GM23338 (cell line): ENCODE results near the gene TMEM229B. TPM values are rescaled to one million over a fixed set of nuclear protein-coding genes. Genes with fewer than 3 reads are reported as not detected.

Experiments
- ATAC-seq: fragments of 200-7000 bp; cut with Tn5 transposase; 3 replicates; pipeline ENCODE4 v1.9.1; 2020
- DNase-seq: peaks from one replicate; pipeline ENCODE4 v3.0.0-alpha.2; 2015; ENCODE audit warnings: low spot score
- H2AFZ ChIP-seq: fragments of 200-600 bp; sonication (generic); 2 replicates; pipeline ENCODE4 v1.8.0; 2016; ENCODE audit warnings: antibody characterized with exemption, mild to moderate bottlenecking, moderate library complexity
- H3F3A ChIP-seq: fragments of 200-600 bp; sonication (generic); replicated peaks from 2 replicates; pipeline ENCODE4 v1.8.0; 2017; ENCODE audit warnings: antibody characterized with exemption, mixed run types, low read depth
- H3K27ac ChIP-seq: fragments of 200-600 bp; sonication (generic); 2 replicates; pipeline ENCODE4 v1.6.1; 2016; ENCODE audit warnings: low read depth
- H3K27me3 ChIP-seq: fragments of 200-600 bp; sonication (generic); 2 replicates; pipeline ENCODE4 v1.8.0; 2016; ENCODE audit warnings: mild to moderate bottlenecking, mixed run types, moderate library complexity; ENCODE audit not compliant: insufficient read depth
- H3K36me3 ChIP-seq: fragments of 200-600 bp; sonication (generic); 2 replicates; pipeline ENCODE4 v1.8.0; 2016; ENCODE audit warnings: mild to moderate bottlenecking; ENCODE audit not compliant: insufficient read depth
- H3K4me1 ChIP-seq: fragments of 200-600 bp; sonication (generic); 2 replicates; pipeline ENCODE4 v1.8.0; 2016; ENCODE audit warnings: mild to moderate bottlenecking, moderate library complexity; ENCODE audit not compliant: insufficient read depth
- H3K4me2 ChIP-seq: fragments of 200-600 bp; sonication (generic); 2 replicates; pipeline ENCODE4 v1.7.1; 2017; ENCODE audit warnings: mixed run types
- H3K4me3 ChIP-seq: fragments of 200-600 bp; sonication (generic); 2 replicates; pipeline ENCODE4 v1.6.1; 2016; ENCODE audit warnings: mixed run types
- H3K79me2 ChIP-seq: fragments of 200-600 bp; sonication (generic); replicated peaks from 2 replicates; pipeline ENCODE4 v1.8.0; 2017; ENCODE audit warnings: mild to moderate bottlenecking; ENCODE audit not compliant: insufficient read depth
- H3K9me2 ChIP-seq: fragments of 200-600 bp; sonication (generic); 2 replicates; pipeline ENCODE4 v1.8.0; 2017; ENCODE audit not compliant: insufficient read depth
- H4K20me1 ChIP-seq: fragments of 200-600 bp; sonication (generic); replicated peaks from 2 replicates; pipeline ENCODE4 v1.8.0; 2017; ENCODE audit warnings: mild to moderate bottlenecking; ENCODE audit not compliant: insufficient read depth
- H3K27ac Mint-ChIP-seq: 2 replicates; pipeline ENCODE4 v1.8.0; 2020; ENCODE audit warnings: inconsistent platforms, mild to moderate bottlenecking, moderate library complexity, mixed read lengths
- H3K27me3 Mint-ChIP-seq: 3 replicates; pipeline ENCODE4 v1.8.0; 2022; ENCODE audit warnings: low read depth, mild to moderate bottlenecking, moderate library complexity, mixed read lengths, inconsistent platforms; ENCODE audit not compliant: insufficient read depth, poor library complexity
- H3K36me3 Mint-ChIP-seq: 3 replicates; pipeline ENCODE4 v1.8.0; 2021; ENCODE audit warnings: low read depth, mild to moderate bottlenecking, inconsistent platforms, moderate library complexity, mixed read lengths
- H3K4me1 Mint-ChIP-seq: 3 replicates; pipeline ENCODE4 v1.8.0; 2020; ENCODE audit warnings: mild to moderate bottlenecking, inconsistent platforms, mixed read lengths
- H3K4me3 Mint-ChIP-seq: 3 replicates; pipeline ENCODE4 v1.8.0; 2021; ENCODE audit warnings: moderate library complexity, mild to moderate bottlenecking, inconsistent platforms, mixed read lengths
- H3K9me3 Mint-ChIP-seq: 3 replicates; pipeline ENCODE4 v1.8.0; 2020; ENCODE audit warnings: moderate library complexity, mild to moderate bottlenecking, inconsistent platforms, mixed read lengths
- CTCF ChIP-seq, 2 experiments: fragments of 200-600 bp in 1 of 2; sonication (generic) in 1 of 2; conservative IDR thresholded peaks; 2 replicates each; pipeline versions ENCODE4 v1.5.1 to v1.6.1; 2016 to 2017; ENCODE audit warnings: antibody characterized with exemption in 2 of 2, low read depth in 2 of 2, mild to moderate bottlenecking in 2 of 2, moderate library complexity in 1 of 2
- EZH2 ChIP-seq: fragments of 200-600 bp; sonication (generic); IDR thresholded peaks from one replicate; pipeline ENCODE4 v1.8.0; 2017; ENCODE audit warnings: antibody characterized with exemption, mild to moderate bottlenecking, low read depth; ENCODE audit not compliant: unreplicated experiment
- EZH2phosphoT487 ChIP-seq: fragments of 200-600 bp; sonication (generic); IDR thresholded peaks from one replicate; pipeline ENCODE4 v1.8.1; 2018; ENCODE audit warnings: antibody characterized with exemption; ENCODE audit not compliant: unreplicated experiment
- JUNB ChIP-seq: IDR thresholded peaks from one replicate; pipeline ENCODE4 v1.6.1; 2016; ENCODE audit warnings: antibody characterized with exemption; ENCODE audit not compliant: unreplicated experiment
- NANOG ChIP-seq: IDR thresholded peaks from 2 replicates; pipeline ENCODE4 v1.6.1; 2016; ENCODE audit warnings: antibody characterized with exemption, borderline replicate concordance
- POLR2AphosphoS5 ChIP-seq: IDR thresholded peaks from 2 replicates; pipeline ENCODE4 v1.6.1; 2016; ENCODE audit warnings: antibody characterized with exemption, low read depth
- REST ChIP-seq: IDR thresholded peaks from one replicate; pipeline ENCODE4 v1.6.1; 2018; ENCODE audit warnings: antibody characterized with exemption; ENCODE audit not compliant: unreplicated experiment
- STAT1 ChIP-seq: IDR thresholded peaks from one replicate; pipeline ENCODE4 v1.6.1; 2016; ENCODE audit warnings: antibody characterized with exemption; ENCODE audit not compliant: unreplicated experiment
- ZNF114 ChIP-seq: fragments of 250-450 bp; sonication (Bioruptor Pico); IDR thresholded peaks from 2 replicates; pipeline ENCODE4 v1.5.0; 2020; ENCODE audit warnings: mild to moderate bottlenecking, moderate library complexity
- ZNF331 ChIP-seq: fragments of 250-450 bp; sonication (Bioruptor Pico); IDR thresholded peaks from 2 replicates; pipeline ENCODE4 v1.5.0; 2020; ENCODE audit warnings: low read depth, mild to moderate bottlenecking, moderate library complexity
- ZNF462 ChIP-seq: fragments of 250-450 bp; sonication (Bioruptor Pico); IDR thresholded peaks from 2 replicates; pipeline ENCODE4 v1.5.0; 2020; ENCODE audit warnings: mild to moderate bottlenecking, moderate library complexity
- polyA plus RNA-seq: library from polyadenylated mRNA; unstranded; fragments of >200 nt; fragmentation: Nextera tagmentation; extraction: Ambion mirVana; gene quantifications from 2 replicates; pipeline ENCODE4 v1.2.1, GENCODE V29; 2016
- total RNA-seq: library from RNA; depleted of rRNA; stranded (reverse); fragments of >200 nt; shearing (Covaris generic); gene quantifications from 2 replicates; pipeline ENCODE4 v1.2.3, GENCODE V29; 2014

TMEM229B gene
- total and polyA plus RNA-seq, 2 experiments from 2014 or later = 0.42 to 2.4 TPM

- H4K20me1 ChIP-seq = no peaks in the 10 kb centered on the region
- H3K4me3 ChIP-seq = no peak overlapping the region
- H3K4me2 ChIP-seq = no peak overlapping the region
- ATAC-seq (no peak), DNase-seq (no peak)
- H3K27me3 ChIP-seq = no peaks in the 10 kb centered on the region
- H3K9me2 ChIP-seq = no peaks in the 10 kb centered on the region
- peaks cover 5% of the 10 kb centered on the region; the same call in 1 of the 2 replicates for H3K4me1 ChIP-seq
- no peaks in the 10 kb centered on the region for H3K36me3 ChIP-seq
- Mint-ChIP-seq H3K27me3 (peaks cover 13% of the 10 kb centered on the region), H3K4me3 (no peak overlapping the region), H3K9me3 (no peaks in the 10 kb centered on the region), H3K36me3 (no peaks in the 10 kb centered on the region), H3K27ac (no peak overlapping the region), H3K4me1 (peaks cover 17% of the 10 kb centered on the region)
- peak overlapping the region; percentile 47; the same call in 1 of the 2 replicates for H2AFZ ChIP-seq
- no peak overlapping the region for H3K27ac ChIP-seq
- no peaks in the 10 kb centered on the region for H3K79me2 ChIP-seq
- H3F3A ChIP-seq = no peaks in the 10 kb centered on the region
- TF ChIP-seq STAT1 (no peak), ZNF331 (CRISPR knock-in tag) (no peak), EZH2phosphoT487 (no peak), POLR2AphosphoS5 (no peak), EZH2 (no peak), ZNF462 (CRISPR knock-in tag) (no peak), ZNF114 (CRISPR knock-in tag) (no peak), NANOG (no peak), CTCF (conservative IDR thresholded peaks at IDR 0.05; ENCODE audit: low read depth in 2 of 2) (no peak), JUNB (no peak), REST (no peak)
Observed at GRCh38 chr14:67461996-67462395, 26.5 kb downstream of the TMEM229B start.
